GM10266 (cell line): ENCODE data around the gene DNM3.

Experiments
- DNase-seq: peaks from one replicate; pipeline ENCODE4 v3.0.0; 2012; ENCODE audit errors: extremely low spot score
- CTCF ChIP-seq: IDR thresholded peaks from 2 replicates; pipeline ENCODE4 v1.5.1; 2012; ENCODE audit warnings: mild to moderate bottlenecking, low read depth; ENCODE audit not compliant: control insufficient read depth, insufficient read depth; ENCODE audit errors: missing control alignments

DNM3 gene

GRCh38 chr1:172335377-172335776, 494.1 kb downstream of the DNM3 start:
- no peak for TF ChIP-seq CTCF
- no peak for DNase-seq

GRCh38 chr1:172338295-172338735, 497.0 kb downstream of the DNM3 start:
- no peak for TF ChIP-seq CTCF
- peak; percentile 23 for DNase-seq

GRCh38 chr1:172339842-172340241, 498.5 kb downstream of the DNM3 start:
- no peak for DNase-seq
- TF ChIP-seq CTCF: no peak

GRCh38 chr1:172340520-172340919, 499.2 kb downstream of the DNM3 start:
- no peak for DNase-seq
- TF ChIP-seq CTCF: no peak

- DNase-seq: no peak
- TF ChIP-seq CTCF: no peak
These were observed 500.4 kb downstream of the DNM3 start for GRCh38 chr1:172341697-172342096.

- TF ChIP-seq CTCF: no peak
- no peak for DNase-seq
These were observed 501.4 kb downstream of the DNM3 start for GRCh38 chr1:172342584-172343239.

GRCh38 chr1:172343240-172344160, 502.2 kb downstream of the DNM3 start:
- no peak for DNase-seq
- TF ChIP-seq CTCF: no peak
